NCI-H1105 (cell line): ENCODE data around the gene CSGALNACT2.
"Not testable (repeated sequence)": the region's sequence is repeated elsewhere in the genome, so short reads cannot be mapped to it uniquely, and the experiment has no call there.

Source experiments
- DNase-seq: peaks from one replicate; lab custom pipeline; 2025; lab: John Stamatoyannopoulos, UW

The CSGALNACT2 gene

GRCh38 chr10:43141421-43141820 lies 3.2 kb downstream of the CSGALNACT2 start:
- no peak for DNase-seq

GRCh38 chr10:43145311-43145710 lies 7.1 kb downstream of the CSGALNACT2 start:
- DNase-seq, result no peak

- DNase-seq, result not testable (repeated sequence)
Measured at GRCh38 chr10:43145936-43146335, 7.7 kb downstream of the CSGALNACT2 start.

DNA sequence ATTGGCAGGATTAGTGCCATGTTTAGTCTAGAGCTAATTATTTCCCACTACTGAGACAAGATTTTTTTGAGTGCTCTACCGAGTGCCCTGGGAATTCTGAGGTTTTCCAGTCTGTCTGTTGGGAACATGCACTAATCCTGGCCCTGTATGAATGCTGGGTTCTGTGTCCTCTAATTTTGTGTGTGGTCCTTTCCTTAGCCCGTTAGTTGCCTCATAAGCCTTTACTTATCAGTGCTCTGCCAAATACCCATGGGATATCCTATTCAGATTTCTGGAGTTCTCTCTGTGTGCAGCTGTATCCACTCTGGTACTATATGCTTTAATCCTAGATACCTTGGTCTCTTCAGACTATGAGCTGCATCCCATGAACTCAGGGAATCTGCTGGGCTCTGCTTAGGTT lies 13.1 kb downstream of the CSGALNACT2 start:
- DNase-seq, result no peak

GRCh38 chr10:43153901-43154300 lies 15.7 kb downstream of the CSGALNACT2 start:
- no peak for DNase-seq

DNA sequence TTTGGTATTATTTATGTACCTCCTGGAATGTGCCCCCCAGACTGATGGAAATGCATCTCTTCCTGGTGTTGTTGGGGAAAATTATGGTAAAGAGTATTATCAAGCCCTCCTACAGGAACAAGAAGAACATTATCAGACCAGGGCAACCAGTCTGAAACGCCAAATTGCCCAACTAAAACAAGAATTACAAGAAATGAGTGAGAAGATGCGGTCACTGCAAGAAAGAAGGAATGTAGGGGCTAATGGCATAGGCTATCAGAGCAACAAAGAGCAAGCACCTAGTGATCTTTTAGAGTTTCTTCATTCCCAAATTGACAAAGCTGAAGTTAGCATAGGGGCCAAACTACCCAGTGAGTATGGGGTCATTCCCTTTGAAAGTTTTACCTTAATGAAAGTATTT lies 17.0 kb downstream of the CSGALNACT2 start:
- DNase-seq, result no peak

GRCh38 chr10:43155741-43156140 lies 17.5 kb downstream of the CSGALNACT2 start:
- DNase-seq, result no peak

DNA sequence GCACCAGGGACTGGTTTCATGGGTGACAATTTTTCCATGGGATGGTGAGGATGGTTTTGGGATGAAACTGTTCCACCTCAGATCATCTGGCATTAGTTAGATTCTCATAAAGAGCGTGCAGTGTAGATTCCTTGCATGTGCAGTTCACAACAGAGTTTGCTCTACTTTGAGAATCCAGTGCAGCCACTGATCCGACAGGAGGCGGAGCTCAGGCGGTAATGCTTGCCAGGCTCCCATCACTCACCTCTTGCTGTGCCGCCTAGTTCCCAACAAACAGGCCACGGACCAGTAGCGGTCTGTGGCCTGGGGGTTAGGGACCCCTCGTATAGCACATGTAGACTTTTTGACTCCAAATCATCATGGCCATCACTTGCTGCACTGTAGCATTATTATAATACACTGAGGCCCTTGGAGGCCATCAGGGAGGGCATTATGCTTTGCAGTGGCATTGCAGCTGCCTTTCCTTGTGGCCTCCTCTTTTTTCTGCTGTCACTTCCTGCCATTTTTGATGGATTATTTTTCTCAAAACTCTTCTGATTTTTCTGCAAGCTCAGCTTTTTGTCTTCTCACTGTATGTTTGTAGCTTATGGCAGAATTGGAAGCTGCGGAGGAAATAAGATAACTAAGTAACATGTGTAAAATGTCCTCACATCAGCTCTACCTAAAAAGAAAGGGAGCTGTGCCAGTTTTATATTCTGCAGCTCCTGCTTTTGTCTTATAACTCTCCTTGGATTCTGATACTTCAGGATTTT lies 18.5 kb downstream of the CSGALNACT2 start:
- no peak for DNase-seq

DNA sequence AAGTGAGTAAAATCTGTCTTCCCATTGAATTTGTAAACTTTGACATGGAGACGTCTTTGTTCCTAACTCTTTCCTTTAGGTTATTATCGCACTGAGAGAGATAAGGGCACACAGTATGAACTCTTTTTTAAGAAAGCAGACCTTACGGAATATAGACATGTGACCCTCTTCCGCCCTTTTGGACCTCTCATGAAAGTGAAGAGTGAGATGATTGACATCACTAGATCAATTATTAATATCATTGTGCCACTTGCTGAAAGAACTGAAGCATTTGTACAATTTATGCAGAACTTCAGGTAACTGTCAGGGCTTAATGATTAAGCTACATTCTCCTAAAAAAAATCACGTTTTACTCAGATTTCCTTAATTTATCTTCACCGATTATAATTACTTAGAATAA lies 20.4 kb downstream of the CSGALNACT2 start:
- DNase-seq, result no peak

DNA sequence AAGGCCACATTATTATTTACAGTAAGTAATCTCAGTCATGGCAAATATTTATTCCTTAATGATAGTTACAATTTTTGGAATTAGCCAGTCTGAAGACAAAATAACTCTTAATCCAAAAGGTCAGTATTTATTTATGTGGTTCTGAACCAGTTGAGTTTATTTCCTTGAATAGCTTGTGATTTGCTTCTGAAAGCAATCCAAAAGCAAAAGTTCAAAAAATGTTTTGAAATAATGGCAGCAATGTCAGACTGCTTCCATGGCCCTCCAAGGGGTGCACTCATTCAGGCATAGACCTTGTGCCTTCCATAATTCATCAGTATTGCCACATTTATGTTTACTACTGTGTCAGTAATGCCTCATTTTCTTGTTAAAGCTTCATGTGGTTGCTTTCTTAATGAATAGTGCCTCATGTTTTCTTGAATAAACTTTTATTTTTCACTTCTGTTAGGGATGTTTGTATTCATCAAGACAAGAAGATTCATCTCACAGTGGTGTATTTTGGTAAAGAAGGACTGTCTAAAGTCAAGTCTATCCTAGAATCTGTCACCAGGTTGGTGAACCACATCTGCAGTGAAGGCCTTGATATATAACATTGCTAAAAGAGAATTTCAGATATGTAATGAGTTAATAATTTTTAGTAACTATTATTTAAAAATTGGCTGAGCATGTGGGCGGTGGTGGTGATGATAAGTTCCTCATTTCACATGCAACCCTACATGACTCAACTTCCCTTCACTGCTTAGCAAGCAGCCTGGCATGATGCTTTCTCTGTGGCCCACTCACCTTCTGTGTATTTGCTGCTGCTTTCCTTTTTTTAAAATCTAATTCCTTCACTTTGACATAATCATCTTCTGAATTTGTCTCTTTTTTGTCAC lies 22.0 kb downstream of the CSGALNACT2 start:
- DNase-seq, result no peak

DNA sequence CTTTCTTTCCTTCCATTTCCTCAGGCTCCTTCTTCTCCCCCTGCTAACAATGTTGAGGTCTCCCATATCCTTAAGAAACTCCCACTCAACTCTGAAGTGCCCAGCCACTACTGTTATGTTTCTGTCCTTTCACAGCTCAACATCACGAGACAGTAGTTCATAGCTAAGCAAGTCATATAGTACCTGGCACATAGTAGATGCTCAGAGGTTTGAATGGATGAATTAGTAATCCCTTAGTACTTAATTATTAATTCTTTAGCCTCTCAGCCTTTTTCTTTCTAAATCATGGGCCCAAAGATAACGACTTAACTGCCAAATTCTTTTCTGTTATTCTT lies 22.6 kb downstream of the CSGALNACT2 start:
- DNase-seq, result no peak

GRCh38 chr10:43162604-43163003 lies 24.4 kb downstream of the CSGALNACT2 start:
- no peak for DNase-seq

DNA sequence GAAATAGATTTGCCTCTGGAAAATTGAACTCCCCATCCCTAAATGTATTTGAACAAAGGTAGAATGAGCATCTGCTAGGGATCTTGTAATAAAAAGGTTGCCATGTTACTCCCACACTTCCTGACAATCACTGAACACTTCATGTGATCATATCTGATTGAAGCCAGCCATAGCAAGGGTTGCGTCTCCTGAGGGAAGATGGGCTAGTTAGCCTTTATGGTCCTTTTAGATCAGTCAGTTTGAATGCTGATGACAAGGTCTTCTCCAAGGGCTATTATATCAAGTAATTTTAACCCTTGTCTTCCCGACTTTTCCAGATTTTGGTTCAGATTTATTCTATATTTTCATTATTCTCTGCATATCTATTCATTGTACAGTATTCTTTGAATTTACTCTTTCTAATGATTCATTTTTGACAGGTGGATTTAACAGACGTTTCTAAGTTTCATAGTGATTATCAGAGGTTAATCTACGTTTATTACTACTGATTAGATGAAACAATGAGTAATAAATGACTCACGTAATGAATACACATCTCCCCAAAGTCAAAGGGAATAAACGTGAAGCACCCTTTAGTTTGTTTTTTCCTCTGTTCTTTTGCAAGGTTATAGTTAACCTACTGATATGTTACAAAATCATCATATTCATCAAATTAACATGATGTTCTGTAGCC lies 28.1 kb downstream of the CSGALNACT2 start:
- no peak for DNase-seq

- DNase-seq, result no peak
Measured at GRCh38 chr10:43166880-43167497, 28.7 kb downstream of the CSGALNACT2 start.

GRCh38 chr10:43167498-43167889 lies 29.2 kb downstream of the CSGALNACT2 start:
- no peak for DNase-seq

- DNase-seq, result no peak
Measured at GRCh38 chr10:43170491-43170890, 32.2 kb downstream of the CSGALNACT2 start.

DNA sequence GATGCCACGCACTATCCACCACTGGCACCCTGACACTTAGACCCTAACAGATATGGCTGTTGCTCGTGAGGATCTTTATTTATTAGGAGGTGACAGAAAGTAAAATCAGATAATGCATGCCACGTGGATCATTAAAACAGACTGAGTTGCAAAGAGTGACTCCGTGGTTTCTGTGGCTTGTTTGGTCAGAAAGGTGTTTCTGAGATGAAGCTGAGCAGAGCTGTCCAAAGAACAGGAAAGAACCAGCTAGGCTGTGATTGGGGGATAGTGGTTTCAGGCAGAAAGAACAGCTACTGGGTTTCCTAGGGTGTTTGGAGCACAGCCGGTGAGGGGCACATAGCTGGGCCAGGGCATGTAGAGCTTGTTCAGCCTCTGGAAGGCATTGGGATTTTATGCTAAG lies 34.4 kb downstream of the CSGALNACT2 start:
- no peak for DNase-seq

- DNase-seq, result no peak
Measured at GRCh38 chr10:43173120-43173519, 34.9 kb downstream of the CSGALNACT2 start.

- no peak for DNase-seq
Measured at GRCh38 chr10:43174969-43175368, 36.7 kb downstream of the CSGALNACT2 start.

DNA sequence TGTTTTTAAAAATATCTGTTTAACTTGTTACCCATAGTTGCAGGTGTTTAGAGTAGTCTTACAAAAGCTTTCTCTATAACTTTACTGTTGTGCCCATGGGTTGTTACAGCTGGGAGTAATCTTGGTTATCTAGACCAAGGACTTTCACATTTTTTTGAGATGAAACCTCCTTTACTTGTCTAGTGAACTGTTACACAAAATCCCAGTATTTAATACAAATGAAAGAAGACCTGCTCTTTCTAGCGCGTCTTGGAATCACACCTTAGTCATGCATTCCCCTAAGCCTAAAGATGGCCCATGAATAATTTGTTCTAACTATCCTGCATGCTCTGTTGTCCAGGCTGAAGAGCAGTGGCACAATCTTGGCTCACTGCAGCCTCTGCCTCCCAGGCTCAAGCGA lies 38.0 kb downstream of the CSGALNACT2 start:
- DNase-seq, result no peak

DNA sequence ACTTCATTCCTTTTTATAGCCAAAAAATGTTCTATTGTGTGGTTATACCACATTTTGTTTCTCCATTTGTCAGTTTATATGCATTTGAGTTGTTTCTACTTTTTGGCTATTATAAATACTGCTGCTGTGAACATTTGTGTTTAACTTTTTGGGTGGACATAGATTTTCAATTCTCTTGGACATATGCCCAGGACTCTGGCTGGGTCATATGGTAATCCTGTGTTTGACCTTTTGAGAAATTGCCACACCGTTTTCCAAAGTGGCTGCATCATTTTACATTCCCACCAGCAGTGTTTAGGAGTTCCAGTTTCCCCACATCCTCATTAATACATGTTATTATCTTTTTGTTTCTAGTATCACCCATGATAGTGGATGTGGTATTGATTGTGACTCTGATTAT lies 39.4 kb downstream of the CSGALNACT2 start:
- DNase-seq, result no peak

- DNase-seq, result no peak
Measured at GRCh38 chr10:43181146-43181545, 42.9 kb downstream of the CSGALNACT2 start.
